HG03558 (cell line): ENCODE data around the gene AUTS2.

ENCODE experiments used
- ATAC-seq: cut with Tn5 transposase; IDR thresholded peaks from one replicate; pipeline ENCODE4 v1.9.1; 2021; ENCODE audit warnings: moderate number of reproducible peaks; ENCODE audit not compliant: unreplicated experiment; ENCODE audit errors: extremely low read depth

AUTS2 gene

DNA sequence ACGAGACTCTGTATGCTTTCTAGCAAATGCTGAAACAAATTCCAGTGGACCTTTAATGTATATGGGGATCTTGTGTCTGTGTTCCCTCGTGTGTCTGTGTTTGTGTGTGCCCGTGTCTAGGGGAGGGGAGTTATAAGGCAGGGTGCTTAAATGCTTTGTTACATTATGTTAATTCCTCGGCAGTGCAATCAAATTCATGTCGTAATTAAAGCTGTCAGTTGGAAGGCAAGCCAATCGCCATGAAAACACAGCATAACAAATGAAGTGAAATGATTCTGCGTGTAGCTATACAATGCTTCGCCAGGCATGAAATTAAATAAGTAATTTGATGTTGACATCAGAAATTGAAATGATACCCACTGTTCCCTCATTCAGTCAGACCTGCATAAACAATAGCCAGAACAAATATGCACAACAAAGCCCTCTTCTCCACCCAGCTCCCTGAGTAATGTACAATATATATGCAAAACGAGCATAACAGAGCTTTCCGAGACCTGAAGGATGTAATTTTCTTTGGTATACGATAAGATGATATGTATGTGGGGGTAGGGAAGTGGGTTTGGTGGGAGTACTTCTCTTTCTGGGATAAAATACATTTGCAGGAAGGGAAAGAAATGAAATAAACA, 534.1 kb downstream of the AUTS2 start:
- no peak for ATAC-seq

DNA sequence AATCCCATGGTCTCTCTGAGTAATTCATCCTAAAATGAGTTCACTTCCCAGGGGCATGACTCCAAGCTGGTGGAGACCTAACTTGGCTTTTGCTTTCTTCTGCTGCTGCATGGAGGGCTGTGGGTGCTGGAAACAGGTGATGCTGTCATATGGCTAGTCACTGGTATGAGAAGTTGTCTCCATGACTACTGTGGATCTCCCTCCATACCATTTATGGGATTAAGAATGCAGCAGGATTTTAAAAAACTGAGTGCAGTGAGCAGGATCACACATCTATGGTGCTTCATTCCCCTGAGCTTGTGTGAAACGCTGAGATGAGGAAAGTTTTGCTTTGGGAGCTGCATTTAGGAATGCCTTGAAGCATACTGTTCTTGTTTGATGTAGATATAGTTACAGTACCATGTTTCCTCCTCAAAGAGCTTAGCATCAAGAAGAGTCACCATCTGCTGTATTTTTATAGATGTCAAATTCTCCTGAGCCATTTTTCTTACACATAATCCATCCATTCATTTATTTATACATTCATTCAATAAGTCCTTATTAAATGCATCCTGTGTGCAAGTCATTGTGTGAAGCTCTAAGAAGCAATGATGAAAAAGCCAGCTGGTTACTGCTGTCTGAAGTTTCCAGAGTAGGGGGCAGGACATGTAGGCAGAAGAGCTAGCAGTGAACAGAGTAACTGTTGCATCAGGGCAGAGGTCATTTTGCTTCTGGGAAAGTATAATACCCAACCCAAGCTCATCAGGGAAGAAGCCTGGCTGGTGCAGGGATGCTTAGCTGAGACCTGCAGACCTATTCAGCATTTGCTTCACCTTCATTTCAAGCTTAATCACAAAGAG, 534.8 kb downstream of the AUTS2 start:
- ATAC-seq, result no peak

DNA sequence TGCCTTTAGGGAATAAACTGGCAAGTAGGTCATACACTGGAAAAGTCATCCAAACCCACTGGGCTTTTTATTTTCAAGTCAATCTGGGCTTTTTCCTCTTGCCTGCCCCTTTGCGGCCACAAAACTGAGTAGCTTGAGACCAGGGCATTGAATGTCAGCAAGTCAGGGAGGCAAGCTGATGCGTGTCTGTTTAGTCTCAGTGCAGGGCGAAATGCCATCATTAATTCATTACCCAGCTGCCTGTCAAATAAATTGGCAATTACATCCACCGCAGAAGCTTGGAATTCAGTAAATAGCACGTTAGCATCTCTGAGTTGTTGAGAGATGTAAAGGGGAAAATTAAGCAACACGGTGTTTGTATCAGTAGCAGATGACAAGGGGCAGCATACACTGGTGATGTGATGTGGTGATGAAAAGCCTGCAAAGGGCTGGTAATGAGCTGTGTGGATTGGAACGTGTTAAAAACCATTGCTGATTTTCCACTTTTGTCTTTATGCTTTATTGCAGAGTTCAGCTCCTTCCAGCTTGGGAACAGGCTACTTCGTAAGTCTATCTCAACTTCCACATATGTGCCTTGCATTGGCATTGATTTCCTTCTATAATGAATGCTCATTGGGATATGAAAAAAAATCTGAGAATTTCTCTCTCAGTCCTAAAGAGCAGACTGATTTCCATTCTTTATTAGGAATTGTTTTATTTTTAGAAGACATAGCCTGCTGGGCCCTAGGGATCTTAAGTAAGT, 535.9 kb downstream of the AUTS2 start:
- no peak for ATAC-seq

DNA sequence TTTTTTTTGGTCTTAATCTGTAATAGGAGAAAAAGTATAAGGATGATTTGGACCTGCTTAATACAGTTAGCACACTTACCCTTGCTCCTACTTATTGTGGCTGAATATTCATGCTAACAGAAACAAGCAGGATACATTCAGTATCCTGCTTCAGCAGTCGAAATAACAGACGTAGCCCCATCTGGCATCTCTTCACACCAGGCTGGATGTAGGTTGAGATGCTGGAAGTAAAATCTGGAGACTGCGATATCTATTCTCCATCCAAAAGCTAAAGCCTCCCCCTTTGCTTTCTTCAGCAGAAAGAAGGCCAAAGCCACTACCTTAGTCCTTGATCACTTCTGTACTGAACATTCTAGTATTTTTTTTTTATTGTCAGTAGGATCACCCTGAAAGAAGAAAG, 537.4 kb downstream of the AUTS2 start:
- no peak for ATAC-seq

DNA sequence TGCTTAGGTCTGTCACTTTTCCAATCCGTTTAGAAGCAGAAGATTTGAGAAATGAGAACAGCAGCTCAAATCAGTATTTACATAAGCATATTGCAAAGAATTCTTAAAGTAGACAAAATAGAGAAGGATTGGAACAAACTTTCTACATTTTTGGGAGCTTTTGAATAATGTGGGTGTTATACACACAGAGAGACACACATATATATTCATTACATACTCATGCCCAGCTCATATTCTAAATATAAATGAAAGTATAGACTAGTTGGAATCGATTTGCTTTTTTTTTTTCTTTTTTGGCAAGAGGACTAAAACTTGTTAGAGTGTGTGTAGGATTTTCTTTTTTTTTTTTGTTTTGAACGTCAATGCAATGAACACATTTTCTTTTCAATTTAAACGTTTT, 538.9 kb downstream of the AUTS2 start:
- no peak for ATAC-seq

DNA sequence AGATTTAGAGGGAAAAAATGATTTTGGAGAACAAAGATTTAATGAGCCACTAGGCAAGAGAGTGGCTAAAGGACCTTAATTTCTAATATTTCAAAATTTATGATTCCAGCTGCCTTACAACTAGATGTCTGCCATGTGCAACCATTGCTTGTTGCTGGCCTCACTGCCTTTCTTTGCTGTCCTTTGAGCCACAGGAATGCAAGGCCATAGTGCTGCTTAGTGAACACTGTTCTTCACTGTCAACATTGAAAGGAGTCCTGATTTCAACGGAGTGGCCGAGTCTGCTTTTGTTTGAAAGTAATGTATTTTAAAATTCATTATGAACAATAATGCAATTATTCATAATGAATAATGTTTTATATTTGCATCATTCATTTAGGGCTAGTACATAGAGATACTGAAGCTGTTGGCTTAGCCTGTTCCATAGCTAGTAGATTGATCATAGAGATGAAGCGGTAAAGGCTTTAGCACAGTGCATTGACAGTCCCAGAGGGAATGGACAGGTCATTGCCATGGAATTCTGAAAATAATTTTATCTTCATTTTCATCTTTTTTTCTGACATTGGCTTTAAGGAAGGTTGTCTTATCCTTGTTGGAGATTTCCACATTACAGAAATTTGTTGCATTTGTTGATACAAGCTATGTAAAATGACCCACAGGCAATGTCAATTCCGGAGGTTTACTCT, 544.1 kb downstream of the AUTS2 start:
- ATAC-seq, result no peak

DNA sequence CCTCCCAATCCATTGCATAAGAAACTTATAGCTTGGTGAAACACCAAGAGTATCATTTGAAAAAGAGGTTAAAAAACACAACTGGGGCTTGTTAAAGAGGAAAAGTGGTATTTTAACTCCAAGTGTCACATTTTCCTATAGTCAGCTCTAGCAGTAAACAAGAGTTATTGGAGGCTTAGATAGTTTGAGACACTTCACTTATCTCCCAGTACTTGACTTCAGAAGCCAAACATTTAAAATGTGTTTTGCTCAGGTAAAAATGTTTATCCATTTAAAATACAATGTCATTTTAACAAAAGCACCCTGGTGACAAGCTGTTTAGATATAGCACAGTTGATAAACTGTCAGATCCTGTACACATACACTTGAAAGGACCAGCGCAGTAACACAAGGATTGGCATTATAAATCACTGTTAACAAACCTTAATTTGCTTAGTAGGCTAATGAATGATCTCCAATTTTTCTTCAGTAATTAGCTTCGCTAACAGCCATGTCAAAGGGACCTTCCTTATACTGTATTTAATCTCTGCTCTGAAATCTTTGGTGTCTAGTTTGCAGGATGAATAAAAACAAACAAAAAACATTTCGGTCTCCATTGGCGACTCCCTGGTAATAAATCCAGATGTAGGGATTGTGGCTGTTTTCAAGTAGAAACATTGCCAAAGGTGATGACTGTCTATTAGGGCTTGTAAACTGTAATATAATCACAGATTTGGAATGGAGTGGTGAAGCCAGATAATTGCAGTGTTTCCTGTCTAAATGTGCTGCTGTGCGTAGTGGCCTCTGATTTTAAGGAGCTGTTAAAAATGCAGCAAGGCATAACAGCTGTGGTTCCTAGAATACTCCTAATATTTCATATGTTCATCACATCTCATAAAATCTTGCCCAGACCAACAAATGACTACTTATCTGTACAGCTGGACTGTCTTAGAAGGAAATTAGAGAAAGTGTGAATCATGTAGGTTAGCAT, 545.1 kb downstream of the AUTS2 start:
- ATAC-seq, result no peak

DNA sequence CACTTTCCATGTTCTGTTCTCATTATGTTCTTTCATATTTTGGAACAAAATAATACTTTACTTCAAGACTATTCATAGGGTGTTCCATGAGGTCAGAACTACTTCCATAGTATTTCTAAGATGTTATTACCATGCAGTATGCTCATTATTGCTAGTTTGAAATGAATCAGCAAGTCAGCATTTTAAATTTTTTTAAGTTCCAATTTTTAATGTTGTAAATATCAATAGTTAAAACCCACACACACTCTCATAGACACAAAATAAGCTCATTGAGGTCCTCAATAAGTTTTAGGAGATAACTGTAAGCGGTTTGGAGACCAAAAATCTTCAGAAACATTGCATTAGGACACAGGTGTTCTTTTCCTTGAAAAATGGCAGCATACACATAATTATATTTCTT, 550.7 kb downstream of the AUTS2 start:
- no peak for ATAC-seq

DNA sequence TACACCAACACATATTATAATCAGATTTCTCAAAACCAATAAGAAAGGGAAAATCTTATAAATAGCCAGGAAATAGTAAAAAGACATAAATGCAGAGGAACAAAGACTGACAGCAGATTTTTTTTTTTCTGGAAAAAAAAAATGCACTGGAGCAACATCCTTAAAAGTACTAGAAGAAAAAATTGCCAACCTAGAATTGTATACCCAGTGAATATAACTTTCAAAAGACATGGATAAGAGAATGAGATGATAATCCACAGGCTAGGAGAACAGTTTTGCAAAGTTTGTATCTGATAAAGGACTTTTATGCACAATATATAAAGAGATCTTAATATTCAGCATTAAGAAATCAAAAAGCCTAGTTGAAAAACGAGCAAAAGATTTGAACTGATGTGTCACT, 554.0 kb downstream of the AUTS2 start:
- no peak for ATAC-seq

DNA sequence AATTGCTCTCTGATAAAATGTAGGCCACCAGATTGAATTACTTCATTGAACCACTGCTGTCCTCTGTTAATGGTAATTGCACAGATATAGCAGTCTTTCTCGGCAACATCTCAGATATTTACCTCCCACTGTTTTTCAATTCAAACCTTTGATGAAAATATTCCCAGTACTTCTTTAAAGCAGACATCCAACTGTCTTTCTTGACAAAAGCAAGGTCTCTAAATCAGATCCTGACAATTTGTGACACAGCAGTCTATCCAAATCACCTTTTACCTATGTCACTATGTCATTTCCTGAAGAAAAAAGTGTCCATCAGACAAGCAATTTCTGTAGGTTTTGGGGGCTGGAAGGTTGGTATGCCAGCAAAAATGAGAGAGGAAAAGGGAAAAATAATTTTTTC, 555.7 kb downstream of the AUTS2 start:
- no peak for ATAC-seq

DNA sequence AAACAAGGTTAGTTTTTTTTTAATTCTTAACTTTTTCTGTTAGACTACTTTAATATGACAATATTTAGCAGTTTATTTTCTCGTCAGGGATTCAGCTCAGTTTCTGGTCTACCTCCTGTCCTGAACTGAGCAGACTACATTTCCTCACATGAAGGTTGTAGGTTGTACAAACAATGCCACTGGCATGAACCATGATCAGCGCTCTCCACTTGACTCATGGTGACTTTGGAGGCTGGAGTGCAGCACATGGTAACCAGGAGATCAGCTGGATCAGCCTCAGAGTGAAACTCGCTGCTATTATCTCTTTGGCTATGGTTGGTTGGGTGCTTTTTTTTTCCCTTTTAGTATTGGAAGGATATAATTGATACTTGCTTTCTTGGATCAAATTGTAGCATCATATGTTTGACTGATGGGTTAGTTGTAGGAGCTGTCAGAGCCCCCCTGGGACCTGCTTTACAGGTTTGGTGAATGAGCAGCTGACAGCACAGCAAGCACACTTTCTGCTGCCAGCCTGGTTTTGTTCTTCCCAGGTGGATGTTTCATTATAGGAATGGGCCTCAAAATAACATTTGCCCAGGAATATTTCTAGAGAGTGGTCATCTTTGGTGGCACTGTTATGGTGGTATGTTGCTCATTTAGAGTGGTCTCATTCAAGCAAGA, 556.4 kb downstream of the AUTS2 start:
- ATAC-seq, result no peak

DNA sequence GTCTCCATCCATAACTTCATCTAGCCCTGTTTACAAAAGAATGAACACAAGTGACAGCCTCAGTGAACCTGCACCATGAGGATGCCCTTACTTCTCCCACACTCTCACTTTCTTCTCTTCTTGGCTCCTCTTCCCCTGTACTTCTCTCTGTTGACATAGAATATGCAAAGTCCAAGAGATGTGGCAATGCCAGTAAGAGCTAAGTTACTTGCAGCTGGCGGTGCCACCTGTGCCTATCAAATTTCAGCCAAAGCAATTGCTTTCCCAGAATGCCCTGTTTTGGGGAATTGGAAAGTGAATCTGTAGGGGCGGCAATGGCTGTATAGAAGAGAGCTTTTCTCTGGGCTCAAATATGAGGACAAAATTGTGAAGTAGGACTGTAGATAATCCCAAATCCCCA, 557.8 kb downstream of the AUTS2 start:
- ATAC-seq, result no peak

DNA sequence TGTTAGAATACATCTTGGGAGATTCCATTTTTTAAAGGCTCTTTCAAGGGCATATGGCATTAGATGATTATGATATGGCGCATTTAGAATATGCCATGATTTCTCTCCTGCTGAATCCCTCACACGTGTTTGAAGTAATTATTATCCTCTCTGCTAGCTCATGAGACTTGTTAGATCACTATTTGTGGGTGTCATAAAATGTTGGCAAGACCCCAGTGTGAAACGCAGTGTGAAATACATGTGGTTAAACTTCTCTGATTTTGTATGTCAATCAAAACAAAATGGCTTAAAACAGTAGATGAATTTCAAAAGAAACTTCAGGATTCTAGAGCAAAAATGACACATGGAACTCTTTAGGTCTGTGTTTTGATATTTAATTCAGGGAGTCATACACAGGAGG, 560.8 kb downstream of the AUTS2 start:
- no peak for ATAC-seq

DNA sequence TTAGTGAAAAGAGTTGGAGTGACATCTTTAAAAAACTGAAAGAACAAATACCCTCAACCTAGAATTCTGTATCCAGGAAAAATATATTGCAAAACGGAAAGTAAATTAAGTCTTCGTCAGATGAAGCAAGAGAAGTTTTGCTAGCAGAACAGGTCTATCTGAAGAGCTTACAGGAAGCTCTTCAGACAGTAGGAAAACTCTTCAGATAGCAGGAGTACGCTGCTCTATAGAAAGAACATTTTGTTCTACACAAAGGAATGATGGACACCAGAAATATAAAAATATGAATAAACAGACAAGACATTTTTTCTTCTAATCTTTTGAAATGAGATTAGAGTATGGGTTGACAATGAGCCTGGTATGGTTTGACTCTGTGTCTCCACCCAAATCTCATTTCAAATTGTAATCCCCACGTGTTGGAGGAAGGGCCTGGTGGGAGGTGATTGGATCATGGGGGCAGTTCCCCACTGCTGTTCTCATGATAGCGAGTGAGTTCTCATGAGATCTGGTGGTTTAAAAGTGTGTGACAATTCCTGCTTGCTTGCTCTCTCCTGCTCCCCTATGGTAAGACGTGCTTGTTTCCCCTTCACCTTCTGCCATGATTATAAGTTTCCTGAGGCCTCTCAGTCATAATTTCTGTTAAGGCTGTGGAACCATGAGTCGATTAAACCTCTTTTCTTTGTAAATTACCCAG, 567.3 kb downstream of the AUTS2 start:
- no peak for ATAC-seq

DNA sequence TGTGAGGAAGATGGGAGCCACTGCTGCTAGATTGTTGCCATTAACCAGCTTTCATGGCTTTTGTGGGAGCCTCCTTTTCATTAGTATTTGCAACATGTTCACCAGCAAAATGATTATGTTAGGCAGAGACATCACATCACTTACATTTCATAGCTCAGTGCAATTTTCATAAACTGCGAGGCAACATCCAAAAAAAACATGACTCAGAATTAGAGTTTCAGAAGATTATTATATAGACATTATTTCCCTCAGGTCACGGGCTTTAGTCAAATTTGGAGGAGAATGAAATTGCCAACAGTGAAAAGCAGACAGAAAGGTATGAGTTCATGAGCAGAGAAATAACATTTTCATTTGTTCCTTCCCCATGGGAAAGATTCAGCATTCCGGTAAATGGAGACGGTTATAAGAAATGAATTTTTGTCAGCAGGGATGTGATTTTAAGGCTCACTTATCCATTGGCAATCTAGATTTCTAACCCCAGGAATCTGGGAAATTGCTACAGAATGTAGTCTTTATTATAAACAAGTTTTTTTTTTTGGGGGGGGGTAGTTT, 573.2 kb downstream of the AUTS2 start:
- no peak for ATAC-seq

DNA sequence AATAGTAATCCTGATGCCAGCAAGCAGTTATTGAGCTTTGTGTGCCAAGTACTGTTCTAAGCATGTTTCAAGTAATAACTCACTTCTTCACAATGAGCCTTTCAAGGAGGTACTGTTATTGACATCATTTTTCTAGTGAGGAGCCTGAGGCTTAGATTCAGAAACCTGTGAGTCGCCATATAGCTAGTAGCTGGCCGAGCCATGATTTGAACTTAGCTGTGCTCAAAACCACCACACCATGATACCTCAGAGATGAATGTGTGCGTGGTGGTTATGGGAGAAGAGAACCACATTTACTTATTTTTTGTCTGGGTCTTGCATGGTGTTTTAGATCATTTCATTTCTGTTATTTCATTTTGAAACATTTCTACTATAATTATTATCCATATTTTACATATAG, 578.9 kb downstream of the AUTS2 start:
- ATAC-seq, result no peak

DNA sequence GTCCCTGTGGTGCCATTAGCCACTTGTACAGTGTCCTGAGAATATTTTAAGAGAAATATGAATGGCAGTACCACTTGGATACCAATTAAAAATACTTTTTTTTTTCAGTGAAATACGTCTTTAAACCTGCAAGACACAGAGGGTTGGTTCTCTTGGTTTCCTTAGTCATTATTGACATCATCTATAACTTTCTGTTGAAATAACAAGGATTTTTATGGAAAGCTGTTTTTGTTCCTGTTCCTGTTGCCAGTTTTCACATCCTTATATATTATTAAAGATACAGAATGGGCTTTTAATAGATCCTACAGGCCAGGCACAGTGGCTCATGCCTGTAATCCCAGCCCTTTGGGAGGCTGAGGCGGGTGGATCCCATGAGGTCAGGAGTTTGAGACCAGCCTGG, 579.9 kb downstream of the AUTS2 start:
- no peak for ATAC-seq

DNA sequence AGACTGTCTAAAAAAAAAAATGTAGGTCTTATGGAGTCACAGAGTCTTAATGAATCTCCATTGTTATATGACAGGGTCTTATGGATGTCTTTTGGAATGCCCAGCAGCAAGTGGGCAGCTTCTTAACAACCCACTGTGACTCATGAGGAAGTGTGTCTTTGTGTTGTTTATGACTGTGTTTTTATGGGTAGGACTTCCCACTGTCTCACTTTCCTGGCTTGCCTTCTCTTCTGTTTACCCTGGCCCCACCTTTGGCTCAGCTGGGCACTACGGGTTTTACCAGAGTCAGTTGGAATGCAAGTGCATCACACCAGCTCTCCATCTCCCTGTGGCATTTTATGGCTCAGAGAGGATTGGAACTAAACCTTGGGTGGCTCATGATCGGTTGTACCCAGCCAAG, 580.5 kb downstream of the AUTS2 start:
- no peak for ATAC-seq
